Loucy (cell line): ENCODE data around the gene ATRAID.

Source experiments
- H2AFZ ChIP-seq: fragments of 200-600 bp; sonication (generic); 2 replicates; pipeline ENCODE4 v1.6.0; 2016; ENCODE audit warnings: antibody characterized with exemption, mild to moderate bottlenecking, low read length, moderate library complexity
- H3F3A ChIP-seq: fragments of 200-600 bp; 2 replicates; pipeline ENCODE4 v1.6.0; 2016; ENCODE audit warnings: antibody characterized with exemption, low read depth, mild to moderate bottlenecking
- H3K27me3 ChIP-seq: fragments of 200-600 bp; sonication (generic); 2 replicates; pipeline ENCODE4 v1.6.1; 2014; ENCODE audit warnings: low read length, mild to moderate bottlenecking; ENCODE audit not compliant: insufficient read depth, poor library complexity, severe bottlenecking
- H3K36me3 ChIP-seq: fragments of 200-600 bp; sonication (generic); 2 replicates; pipeline ENCODE4 v1.6.1; 2016; ENCODE audit warnings: low read length; ENCODE audit not compliant: insufficient read depth
- H3K4me1 ChIP-seq: fragments of 200-600 bp; sonication (generic); 2 replicates; pipeline ENCODE4 v1.5.1; 2014; ENCODE audit warnings: low read length, mild to moderate bottlenecking; ENCODE audit not compliant: insufficient read depth, poor library complexity, severe bottlenecking
- H3K4me2 ChIP-seq: fragments of 200-600 bp; sonication (generic); 2 replicates; pipeline ENCODE4 v1.6.0; 2014; ENCODE audit warnings: antibody characterized with exemption, low read length, low read depth, mild to moderate bottlenecking; ENCODE audit not compliant: poor library complexity, severe bottlenecking
- H3K4me3 ChIP-seq: fragments of 200-600 bp; sonication (generic); 2 replicates; pipeline ENCODE4 v1.5.1; 2014; ENCODE audit warnings: low read length, mild to moderate bottlenecking, mixed read lengths; ENCODE audit not compliant: poor library complexity, severe bottlenecking
- H3K79me2 ChIP-seq: fragments of 200-600 bp; sonication (generic); 2 replicates; pipeline ENCODE4 v1.6.1; 2014; ENCODE audit warnings: low read length; ENCODE audit not compliant: insufficient read depth
- H3K9ac ChIP-seq: fragments of 200-600 bp; sonication (generic); 2 replicates; pipeline ENCODE4 v1.6.0; 2014; ENCODE audit warnings: mild to moderate bottlenecking, low read depth, low read length, moderate library complexity; ENCODE audit not compliant: poor library complexity, severe bottlenecking
- H3K9me2 ChIP-seq: fragments of 200-600 bp; sonication (generic); replicated peaks from 2 replicates; pipeline ENCODE4 v1.6.1; 2016; ENCODE audit warnings: low read depth, low read length, mixed read lengths
- H3K9me3 ChIP-seq: fragments of 200-600 bp; sonication (generic); 2 replicates; pipeline ENCODE4 v1.6.1; 2014; ENCODE audit warnings: mild to moderate bottlenecking, antibody characterized with exemption, low read length, low read depth; ENCODE audit not compliant: insufficient read depth
- H4K20me1 ChIP-seq: fragments of 200-600 bp; sonication (generic); 2 replicates; pipeline ENCODE4 v1.6.0; 2014; ENCODE audit warnings: antibody characterized with exemption, low read length, mild to moderate bottlenecking; ENCODE audit not compliant: insufficient read depth, poor library complexity, severe bottlenecking
- EZH2phosphoT487 ChIP-seq: fragments of 200-600 bp; IDR thresholded peaks from 2 replicates; pipeline ENCODE4 v1.6.1; 2018; ENCODE audit warnings: antibody characterized with exemption, mild to moderate bottlenecking, moderate library complexity, borderline replicate concordance
- TF ChIP-seq, protein P1 (sequence below): fragments of 200-600 bp; sonication (generic); conservative IDR thresholded peaks from 2 replicates; pipeline ENCODE4 v1.5.1; 2014; ENCODE audit warnings: mild to moderate bottlenecking, antibody characterized with exemption, low read length

ATRAID gene

GRCh38 chr2:27182346-27182745 lies 29.5 kb upstream of the ATRAID start:
- Histone ChIP-seq H3K4me1 (no peaks in the 10 kb centered on the region), H3F3A (0 out of 2 replicates have a peak, but pooled peaks cover 2% of the 10 kb centered on the region), H3K9ac (no peak overlapping the region), H3K79me2 (no peaks in the 10 kb centered on the region), H3K4me3 (no peak overlapping the region), H3K9me3 (no peaks in the 10 kb centered on the region), H4K20me1 (no peaks in the 10 kb centered on the region), H3K9me2 (no peaks in the 10 kb centered on the region), H3K36me3 (no peaks in the 10 kb centered on the region), H2AFZ (no peak overlapping the region), H3K4me2 (no peak overlapping the region), H3K27me3 (no peaks in the 10 kb centered on the region)
- TF ChIP-seq, protein P1, sequence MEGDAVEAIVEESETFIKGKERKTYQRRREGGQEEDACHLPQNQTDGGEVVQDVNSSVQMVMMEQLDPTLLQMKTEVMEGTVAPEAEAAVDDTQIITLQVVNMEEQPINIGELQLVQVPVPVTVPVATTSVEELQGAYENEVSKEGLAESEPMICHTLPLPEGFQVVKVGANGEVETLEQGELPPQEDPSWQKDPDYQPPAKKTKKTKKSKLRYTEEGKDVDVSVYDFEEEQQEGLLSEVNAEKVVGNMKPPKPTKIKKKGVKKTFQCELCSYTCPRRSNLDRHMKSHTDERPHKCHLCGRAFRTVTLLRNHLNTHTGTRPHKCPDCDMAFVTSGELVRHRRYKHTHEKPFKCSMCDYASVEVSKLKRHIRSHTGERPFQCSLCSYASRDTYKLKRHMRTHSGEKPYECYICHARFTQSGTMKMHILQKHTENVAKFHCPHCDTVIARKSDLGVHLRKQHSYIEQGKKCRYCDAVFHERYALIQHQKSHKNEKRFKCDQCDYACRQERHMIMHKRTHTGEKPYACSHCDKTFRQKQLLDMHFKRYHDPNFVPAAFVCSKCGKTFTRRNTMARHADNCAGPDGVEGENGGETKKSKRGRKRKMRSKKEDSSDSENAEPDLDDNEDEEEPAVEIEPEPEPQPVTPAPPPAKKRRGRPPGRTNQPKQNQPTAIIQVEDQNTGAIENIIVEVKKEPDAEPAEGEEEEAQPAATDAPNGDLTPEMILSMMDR: no peak
- TF ChIP-seq EZH2phosphoT487: no peak

DNA sequence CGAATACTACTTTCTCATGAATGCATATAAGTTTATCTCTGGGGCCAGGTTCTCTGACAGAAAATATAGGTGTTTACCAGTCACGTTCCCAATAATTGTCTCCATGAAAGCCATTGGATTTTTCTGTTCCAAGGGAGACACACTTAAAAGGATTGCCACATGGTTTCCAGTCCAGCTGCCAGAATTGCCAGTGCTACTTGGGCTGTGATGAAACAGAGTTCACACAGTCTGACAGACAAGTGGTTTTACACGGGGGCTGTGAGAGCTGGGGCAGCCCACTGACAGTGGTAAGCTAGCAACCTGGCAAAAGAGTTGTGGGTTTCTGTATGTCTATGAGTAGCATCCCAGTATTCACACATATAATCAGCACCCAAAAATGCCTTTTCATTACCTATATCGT lies 27.7 kb upstream of the ATRAID start:
- Histone ChIP-seq H2AFZ (no peak overlapping the region), H3K36me3 (no peaks in the 10 kb centered on the region), H3K4me3 (no peak overlapping the region), H3K27me3 (no peaks in the 10 kb centered on the region), H3F3A (0 out of 2 replicates have a peak, but pooled peaks cover 2% of the 10 kb centered on the region), H3K9me3 (no peaks in the 10 kb centered on the region), H3K4me1 (no peaks in the 10 kb centered on the region), H3K9me2 (no peaks in the 10 kb centered on the region), H3K79me2 (no peaks in the 10 kb centered on the region), H3K9ac (no peak overlapping the region), H4K20me1 (no peaks in the 10 kb centered on the region), H3K4me2 (no peak overlapping the region)
- TF ChIP-seq, protein P1: no peak
- no peak for TF ChIP-seq EZH2phosphoT487

- H3K36me3 ChIP-seq: no peaks in the 10 kb centered on the region
- H3K27me3 ChIP-seq: no peaks in the 10 kb centered on the region
- peak overlapping the region; percentile 60; the same call in 1 of the 2 replicates for H2AFZ ChIP-seq
- no peaks in the 10 kb centered on the region for H4K20me1 ChIP-seq
- no peaks in the 10 kb centered on the region for H3K9me3 ChIP-seq
- no peak overlapping the region for H3K9ac ChIP-seq
- no peak overlapping the region for H3K4me2 ChIP-seq
- H3F3A ChIP-seq: 0 out of 2 replicates have a peak, but pooled peaks cover 2% of the 10 kb centered on the region
- H3K4me3 ChIP-seq: no peak overlapping the region
- no peaks in the 10 kb centered on the region for H3K4me1 ChIP-seq
- H3K9me2 ChIP-seq: no peaks in the 10 kb centered on the region
- TF ChIP-seq, protein P1: no peak
- TF ChIP-seq EZH2phosphoT487: no peak
- no peaks in the 10 kb centered on the region for H3K79me2 ChIP-seq
These were observed 26.4 kb upstream of the ATRAID start for GRCh38 chr2:27185331-27186026.
